Esophagus mucosa (tissue), 1 donor: ENCODE results near the gene SOX9. TPM values are rescaled to one million over a fixed set of nuclear protein-coding genes. Genes with fewer than 3 reads are reported as not detected.
A peak's percentile ranks its signal among the peaks of the same experiment; 100 is the strongest.
"Not testable (repeated sequence)": the region's sequence is repeated elsewhere in the genome, so short reads cannot be mapped to it uniquely, and the experiment has no call there.

ENCODE experiments used
- ATAC-seq: fragments of 200-7000 bp; cut with Tn5 transposase; one replicate; pipeline ENCODE4 v1.9.1; 2020
- total RNA-seq: library from RNA; stranded (reverse); gene quantifications from one replicate; pipeline ENCODE4 v1.2.4, GENCODE V29; 2023
- donor health status: DM: yes; HTN: yes; CAD: no.

Gene SOX9
- total RNA-seq, 1 donor from 2014 or later, result 20.3 TPM

DNA sequence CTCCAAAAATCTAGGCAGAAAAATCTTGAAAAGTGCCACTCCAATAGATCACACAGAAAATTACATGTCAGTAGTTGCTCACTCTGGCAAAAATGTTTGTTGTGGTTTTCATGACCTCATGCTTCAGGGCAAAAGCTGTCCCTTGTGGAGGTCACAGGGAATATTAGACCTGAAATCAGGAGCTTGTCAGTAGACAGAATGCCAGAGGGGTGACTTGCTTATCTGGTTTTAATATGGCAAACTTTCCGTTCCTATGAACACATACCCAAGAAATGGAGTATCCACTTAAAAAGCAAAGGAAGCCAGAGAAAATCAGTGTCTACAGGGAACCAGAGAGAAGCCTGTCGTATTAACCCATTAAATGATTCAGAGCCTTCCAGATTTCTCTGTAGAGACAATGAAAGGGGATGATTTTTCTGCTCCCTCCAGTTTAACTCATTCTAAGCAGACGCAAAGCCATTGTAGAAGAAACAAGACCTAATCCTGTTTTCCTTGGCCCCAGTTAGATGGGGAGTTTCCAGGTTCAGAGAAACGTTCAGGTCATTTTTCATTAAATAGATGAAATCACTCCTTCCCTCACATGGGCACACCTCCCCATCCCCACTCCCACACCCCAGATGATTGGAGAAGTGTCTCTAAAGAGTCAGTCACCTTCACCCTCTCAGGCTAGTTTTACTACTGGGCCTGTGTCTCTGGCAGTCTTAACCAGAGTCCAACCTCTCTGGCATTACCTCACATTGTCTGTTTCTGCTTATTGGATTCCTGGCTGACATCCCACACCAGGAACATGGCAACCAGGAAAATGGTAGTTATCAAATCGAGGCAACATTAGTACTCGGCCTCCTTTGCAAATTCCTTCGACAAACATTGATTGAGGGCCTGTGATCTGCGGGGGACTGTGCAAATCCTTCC lies 6.0 kb downstream of the SOX9 start:
- ATAC-seq, result peak; percentile 21

DNA sequence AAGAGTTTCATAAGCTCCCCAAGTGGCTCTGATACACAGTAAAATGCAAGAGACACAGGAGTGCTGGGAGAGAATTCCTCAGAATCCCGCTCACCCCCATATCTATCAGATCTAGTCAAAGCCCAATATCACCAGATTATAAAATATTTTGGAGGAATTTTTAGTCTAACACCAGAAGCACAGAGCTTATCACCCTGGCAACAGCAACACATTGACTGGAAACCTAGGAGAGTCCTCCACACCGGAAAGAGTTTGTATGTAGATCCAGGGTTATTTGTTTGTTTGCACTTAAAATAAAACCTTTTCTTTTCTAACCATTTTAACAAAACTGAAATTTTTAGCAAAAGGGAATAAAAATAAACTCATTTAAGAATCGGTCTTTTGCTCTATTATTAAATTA lies 7.2 kb downstream of the SOX9 start:
- no peak for ATAC-seq

DNA sequence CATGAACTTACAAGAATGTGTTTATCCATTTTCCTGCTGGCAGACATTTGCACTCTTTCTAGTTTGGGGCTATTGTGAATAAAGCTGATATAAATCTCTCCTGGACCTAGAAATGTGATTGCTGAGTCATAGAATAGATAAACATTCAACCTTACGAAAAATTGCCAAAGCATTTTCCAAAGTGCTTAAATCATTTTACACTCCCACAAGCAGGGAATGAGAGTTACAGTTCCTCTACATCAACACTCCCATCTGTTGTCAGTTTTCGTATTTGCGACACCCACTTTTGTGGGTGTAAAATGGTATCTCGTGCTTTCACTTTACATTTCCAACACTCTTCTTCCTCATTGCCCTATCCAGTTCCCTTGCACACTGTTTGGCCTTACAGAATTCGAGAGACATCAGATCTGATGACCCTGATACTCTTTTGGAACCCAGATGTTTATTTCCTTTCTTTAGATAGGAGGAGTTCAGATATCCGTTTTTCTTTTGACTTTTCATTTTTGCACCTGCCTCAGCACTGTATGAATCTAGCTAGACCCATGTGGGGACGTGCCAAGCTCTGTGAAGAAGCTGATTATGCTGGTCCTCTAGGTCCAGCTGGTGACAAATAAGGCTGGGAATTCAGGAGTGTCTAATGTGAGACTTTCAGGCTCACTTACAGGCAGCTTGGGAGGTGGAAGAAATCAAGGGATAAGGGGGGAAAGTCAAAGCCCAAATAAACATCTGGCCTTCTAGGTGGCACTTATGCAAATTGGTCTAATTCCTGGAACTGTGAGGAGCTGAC lies 14.0 kb downstream of the SOX9 start:
- no peak for ATAC-seq

DNA sequence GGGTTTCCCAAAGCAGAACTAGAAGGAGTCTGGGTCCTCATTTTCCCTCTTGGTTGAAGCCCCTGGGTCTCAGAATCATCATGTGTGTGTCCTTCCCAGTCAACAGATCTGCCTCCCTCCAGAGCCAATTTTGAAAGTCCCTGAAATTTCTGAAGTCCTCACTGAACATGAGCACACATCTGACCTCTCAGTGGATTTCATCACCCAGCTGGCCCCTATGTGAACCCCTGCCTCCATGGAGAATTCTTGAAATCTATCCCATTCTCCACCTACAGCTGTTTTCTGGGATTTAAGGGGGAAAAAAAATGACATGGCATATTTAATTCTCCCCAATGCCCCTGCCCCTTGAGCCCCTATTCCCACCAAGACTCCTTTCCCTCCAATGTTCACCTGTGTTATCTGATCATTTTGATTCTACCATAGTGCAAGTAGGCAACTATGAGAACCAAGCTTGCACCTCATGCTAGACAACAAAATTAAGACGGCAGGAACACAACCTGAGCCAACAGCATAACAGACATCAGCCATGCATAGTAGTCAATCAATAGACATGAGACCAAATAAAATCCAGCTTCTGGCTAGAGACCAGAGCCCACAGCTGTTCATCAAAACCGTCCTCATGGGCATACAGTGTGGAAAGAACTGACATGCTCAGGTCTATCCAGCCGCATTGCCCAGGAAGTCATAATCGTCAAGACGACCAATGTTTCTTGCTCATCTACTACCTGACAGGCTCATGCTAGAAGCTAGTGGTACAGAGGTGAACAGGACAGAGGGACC lies 14.9 kb downstream of the SOX9 start:
- ATAC-seq, result no peak

DNA sequence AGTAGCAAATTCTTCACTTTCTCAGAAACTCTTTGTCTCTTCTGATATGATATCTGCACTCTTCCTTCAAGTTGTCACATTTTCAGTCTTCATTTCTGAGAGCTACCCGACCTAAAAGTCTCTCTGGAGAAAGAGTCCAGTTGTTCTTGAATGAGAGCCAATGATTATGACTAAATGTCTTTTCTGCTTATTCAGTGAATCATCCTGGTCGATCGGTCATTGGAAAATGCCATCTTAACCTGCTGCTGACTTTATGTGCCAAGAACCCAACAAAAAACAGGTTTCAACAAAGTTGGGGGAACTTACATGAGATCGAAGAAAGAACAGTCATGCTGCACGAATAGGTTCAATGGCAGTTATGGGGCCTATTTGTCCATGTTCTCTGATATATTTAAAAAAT lies 15.9 kb downstream of the SOX9 start:
- no peak for ATAC-seq

DNA sequence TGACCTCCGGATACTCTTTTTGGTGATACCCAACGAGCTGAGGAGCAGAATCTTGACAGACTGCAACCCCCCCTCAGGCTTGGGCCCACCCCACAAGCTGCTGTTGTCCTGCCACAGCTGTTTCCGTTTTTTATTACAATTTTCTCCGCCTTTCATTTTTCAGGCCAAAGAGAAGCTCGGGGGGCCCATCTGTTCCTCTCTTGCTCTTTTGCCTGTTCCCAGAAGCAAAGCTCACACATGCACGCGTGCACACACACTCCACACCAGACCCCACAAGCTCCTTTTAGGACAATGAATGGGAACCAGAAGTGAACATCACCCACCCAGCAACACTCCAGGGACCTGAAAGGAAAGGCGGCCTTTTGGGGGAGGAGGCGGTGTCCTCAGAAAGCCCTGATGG lies 16.3 kb downstream of the SOX9 start:
- ATAC-seq, result no peak

DNA sequence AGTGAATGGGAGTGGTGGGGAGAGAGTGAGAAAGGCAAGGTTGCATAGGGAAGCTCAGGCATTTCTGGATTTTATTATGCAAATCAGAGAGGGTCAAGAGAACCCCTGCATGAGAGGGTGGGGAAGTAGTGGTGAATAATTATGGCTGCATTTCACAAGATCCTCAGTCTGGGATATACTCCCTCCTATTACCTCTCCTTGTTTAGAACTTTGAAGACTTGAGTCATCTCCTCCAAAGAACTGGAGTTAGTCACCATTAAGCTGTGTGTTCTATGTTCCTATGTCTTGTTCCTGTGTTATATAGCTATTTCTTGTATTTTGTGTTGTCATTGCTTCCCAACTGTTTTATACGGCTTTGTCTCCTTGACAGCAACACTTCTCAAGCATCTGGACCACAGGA lies 18.4 kb downstream of the SOX9 start:
- ATAC-seq, result peak; percentile 82

DNA sequence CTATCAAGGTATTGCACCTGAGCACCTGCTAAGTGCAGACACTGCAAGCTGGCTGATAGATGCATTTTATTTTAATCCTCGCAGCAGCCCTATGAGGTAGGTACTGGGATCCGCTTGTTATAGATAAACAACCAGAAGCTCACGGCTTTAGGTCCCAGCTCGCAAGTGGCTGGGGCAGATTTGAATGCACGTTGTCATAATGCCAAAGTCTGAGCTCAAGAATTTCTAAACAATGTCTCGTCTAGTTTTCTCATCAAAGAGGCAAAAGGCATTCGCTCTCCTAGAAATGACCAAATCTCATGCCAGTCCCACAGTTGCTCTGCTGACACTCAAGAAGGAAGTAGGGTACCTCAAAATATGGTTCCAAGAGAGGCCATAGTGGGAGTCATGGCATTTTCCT lies 20.5 kb downstream of the SOX9 start:
- no peak for ATAC-seq

DNA sequence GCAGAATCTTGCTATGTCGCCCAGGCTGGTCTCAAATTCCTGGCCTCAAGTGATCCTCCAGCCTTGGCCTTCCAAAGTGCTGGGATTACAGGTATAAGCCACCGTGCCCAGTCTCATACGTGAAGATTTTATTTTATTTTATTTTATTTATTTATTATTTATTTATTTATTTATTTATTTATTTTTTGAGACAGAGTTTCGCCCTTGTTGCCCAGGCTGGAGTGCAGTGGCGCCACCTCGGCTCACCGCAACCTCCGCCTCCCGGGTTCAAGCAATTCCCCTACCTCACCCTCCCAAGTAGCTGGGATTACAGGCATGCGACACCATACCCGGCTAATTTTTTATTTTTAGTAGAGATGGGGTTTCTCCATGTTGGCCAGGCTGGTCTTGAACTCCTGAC lies 21.3 kb downstream of the SOX9 start:
- ATAC-seq, result not testable (repeated sequence)

DNA sequence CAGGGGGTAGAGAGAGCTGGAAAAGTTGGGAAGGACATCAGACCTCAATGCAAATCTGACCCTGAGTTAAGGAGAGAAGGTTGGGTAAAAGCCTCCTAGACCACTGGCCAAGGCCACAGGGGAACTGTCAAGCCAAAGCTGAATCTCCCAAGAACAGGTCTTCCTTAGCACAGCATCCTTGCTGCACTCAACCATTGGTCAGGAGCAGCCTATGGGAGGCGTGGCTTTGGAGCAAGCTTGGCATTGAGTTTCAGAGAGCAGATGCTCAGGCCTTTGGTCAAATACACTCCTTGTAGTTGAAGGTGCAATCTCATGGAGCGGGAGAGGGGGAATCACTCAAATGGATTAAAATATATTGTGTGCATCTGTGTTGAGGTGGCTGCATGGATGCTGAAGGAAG lies 21.8 kb downstream of the SOX9 start:
- no peak for ATAC-seq

DNA sequence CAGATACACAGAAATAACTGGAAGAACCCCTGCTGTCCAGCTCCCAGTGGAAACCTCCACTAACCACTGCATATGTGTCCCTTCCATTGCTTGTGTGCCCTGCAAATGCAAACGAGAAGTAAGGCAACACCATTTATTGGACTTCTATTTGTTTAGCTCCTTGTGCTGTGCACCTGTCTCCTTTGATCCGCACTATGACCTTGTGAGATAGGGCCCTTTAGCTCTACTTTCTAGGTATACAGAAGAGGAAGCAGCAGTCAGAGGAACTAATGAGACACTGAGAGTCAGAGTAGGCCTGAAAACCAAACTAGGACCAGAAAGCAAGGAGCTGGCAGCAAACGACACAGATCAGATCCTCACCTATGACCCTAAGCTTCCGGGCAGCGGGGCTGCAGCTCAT lies 22.4 kb downstream of the SOX9 start:
- ATAC-seq, result no peak

DNA sequence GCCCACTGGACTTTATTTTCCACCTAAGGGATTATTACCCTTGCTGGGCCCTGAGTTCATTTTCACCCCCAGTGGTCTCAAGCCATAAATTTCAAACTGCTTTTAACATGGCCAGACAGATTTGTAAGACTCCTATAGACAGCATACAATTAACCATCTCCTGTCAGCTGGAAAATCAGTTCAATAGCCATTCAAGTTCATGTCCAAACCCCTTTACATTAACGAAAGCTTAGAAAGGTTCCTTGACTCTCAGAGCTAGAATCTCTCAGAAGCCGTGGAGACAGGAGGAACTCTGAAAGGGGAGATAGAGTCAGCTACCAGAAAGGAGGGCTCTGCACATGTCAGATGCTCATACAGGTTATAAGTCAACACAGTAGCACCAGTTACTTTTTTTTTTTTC lies 23.3 kb downstream of the SOX9 start:
- ATAC-seq, result no peak

DNA sequence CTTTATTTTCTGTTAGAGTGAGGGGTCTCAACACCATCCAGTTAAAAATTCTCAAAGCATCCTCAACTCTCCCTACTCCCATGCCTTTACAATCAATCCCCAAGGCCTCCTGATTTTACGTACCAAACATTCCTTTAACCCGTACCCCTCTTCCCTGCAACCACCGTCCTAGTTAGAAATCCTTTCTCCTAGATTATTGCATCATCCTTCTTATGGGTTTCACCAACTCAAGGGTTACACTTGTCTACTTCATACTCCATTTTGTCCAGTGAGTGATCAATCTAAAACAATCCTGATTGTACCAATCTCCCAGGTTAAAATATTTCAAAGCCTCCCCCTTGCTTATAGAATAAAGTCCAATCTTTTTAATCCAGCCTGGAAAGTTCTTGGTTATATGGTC lies 24.7 kb downstream of the SOX9 start:
- no peak for ATAC-seq

DNA sequence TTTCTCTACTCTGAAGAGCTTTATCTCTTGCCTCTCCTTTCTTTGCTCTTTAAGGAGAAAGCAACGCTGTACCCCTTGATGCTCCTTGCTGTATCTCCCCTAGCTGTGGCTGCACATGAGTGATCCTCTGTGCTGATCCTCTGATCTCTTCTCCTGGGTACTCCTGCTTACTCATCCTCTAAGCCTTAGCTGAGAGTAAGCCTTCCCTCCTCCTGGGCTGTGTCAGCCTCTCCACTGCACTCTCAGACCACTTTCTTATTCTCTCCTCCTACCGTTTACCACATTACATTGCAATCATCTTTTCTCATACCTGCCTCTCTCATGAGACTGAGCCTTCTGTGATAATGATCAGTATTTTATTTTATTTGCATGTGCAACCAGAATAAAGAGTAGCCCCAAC lies 25.1 kb downstream of the SOX9 start:
- no peak for ATAC-seq

DNA sequence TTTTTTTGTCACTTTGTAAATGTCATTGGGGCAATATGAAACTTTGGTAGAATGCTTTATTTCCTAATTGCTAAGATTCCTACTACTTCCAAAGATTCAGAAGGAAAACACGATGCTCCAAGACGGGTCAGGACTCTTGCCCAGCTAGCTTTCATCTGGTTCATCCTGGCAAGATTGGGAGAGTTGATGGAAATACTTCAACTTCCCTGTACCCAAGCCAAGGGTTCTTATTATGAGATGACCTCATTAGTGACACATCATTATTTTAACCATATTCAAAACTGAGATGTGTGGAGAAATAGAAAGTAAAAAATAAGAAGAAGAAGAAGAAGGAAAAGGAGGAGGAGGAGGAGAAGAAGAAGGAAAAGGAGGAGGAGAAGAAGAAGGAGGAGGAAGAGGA lies 25.6 kb downstream of the SOX9 start:
- ATAC-seq, result no peak

DNA sequence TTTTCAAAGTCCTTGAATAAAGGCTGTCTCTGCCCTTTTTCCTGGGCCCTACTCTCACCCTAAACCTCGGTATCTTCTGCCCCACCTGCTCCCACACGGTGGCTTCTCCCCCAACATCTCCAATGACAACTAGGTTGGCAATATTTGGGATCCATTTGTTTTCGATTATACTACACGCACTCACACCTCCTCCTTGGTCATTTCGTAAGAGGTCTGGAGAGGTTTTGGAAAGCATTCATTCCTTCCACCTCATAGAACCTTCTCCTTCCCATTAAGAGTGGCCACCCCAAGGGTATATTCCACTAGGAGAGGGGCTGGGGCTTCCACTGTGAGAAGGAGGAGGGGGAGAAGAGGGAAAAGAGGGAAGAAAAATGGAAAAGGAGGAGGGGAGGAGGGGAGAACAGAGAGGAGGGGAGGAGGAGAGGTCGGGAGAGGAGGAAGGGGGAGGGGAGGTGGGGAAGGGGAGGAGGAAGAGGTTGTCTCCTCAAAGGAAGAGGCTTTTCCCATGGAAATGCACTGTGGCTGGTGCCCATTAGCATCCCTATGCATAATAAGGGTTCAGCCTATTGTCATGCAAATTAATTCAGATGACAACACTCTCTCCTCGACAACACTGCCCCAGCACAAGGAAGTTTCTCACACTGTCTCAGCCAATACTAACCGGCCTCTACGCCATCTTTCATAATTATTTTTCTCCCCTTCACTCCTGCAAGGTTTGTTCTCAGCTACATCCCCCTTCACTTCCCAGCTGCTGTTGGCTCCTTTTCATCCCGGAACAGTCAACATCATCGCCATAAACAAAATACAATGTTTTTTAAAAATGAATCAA lies 30.0 kb downstream of the SOX9 start:
- ATAC-seq, result no peak

DNA sequence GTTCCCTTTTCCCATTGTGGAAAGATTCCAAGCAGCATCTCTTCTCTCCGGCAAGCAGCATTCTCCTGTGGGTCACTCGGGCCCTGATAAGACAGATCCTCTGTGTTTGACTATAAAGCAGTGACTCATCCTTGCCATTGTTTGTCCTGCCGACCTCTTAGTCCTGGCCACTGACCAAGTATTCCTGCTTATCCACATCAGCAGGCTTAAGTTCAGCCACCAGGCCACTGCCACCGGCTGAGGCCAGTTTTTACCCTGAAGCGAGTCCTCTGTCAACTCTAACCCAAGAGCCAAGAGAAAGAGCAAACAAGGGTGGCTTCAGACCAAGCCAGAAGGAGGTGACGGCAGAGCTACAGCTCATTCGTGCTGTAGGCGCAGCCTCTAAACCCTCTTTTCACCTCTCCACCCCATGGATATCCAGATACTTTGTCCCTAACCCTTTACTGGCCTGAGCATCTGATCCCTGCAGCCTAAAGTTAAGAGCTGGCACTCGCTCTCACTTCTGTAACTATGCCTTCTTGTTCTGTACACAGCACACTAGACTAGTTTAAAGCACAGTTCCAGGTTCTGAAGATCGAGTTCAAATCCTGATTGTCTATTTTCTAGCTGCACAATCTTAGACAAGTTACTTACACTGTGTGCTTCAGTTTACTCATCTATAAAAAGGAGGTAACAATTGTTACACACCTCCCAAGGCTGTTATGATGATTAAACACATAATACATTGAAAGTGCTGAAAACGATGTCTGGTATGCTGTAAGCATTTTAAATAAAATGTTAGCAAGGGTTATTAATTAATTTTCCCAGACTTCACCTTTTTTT lies 31.0 kb downstream of the SOX9 start:
- ATAC-seq, result no peak

DNA sequence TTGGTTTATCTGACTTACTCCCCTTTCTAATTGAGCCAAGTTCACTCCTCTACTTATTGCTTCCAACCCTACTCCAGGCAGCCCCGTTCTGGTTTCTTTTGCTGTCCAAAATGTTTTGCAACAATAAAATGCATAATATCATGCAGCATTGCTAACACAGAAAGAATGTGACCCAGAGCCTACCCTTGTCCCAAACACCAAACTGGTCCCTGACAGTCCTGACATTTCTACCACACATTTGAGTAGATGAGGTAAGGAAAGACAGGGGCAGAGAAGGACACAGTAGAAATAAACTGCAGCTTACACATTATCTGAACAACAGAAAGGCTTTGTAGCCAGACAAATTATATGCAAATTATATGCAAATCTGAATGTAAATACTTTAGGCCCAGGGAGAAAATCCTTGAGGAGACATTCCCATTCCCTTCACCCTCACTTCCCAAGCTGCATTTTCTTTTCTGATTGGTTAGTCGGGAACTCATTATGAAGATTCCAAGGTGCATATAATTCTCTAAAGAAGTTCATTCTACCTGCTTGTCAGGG lies 31.6 kb downstream of the SOX9 start:
- no peak for ATAC-seq

DNA sequence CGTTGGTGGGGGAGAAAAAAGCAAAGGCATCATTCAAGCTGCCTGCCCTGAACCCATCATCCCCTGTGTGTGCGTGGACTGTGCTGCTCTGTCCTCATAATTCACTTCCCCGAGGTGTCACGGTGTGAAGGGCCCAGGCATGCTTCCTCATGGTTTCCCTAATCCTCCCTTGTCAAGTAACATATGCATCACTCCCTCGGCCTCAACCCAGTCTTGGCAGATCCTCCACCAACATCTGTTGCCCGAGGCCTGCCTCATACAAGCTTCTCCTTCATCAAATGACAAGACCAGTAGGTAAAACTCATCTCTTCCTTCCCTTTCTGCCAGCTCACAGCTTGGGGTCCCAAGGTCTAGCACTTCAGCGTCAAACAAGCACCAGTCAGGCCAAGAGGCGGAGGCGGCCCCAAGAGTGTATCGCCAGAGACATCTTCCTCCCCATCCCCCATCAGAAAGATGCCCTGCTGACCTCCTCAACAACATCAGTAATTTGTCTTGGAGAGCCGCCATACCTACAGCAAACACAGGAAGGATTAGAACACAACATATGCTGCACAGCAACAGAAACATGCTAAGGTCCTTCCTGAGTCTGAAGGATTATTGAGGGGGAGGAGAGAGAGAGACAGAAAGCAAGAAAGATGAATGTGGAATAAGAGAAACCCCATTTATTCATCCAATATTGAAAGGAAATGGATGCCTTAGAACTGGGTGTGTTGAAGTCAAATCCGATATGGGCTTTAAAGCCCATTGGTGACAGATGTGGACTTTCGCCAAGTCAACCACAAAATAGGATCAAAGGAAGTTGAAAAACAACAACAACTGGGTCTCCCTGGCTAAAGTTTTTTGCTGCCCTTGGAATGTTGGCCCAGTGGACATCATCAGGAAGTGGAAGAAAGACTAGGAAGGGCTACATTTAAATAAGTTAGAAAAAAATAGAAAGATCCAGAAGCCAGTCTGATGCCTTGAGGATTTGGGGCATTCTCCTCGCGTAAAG lies 38.4 kb downstream of the SOX9 start:
- ATAC-seq, result peak; percentile 81

DNA sequence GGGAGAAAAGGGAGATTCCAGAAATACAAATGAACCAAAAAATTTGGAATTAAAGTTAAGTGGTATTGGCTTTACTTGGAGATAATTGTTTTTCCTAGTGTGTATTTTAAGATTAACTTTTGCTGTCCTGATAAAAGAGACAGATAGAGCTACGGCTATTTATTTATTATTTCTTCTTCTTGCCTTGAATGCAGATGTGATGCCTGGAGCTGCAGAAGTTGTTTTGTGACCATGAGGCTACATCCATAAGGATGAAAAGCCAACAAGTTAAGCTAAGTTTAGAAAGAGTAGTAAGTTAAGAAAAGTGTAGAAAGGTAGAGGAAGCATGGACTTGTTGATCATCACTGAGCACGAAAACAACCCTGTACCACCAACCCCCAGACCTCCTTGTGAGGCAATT lies 41.7 kb downstream of the SOX9 start:
- ATAC-seq, result no peak
